ENCODE data around the gene IL6R. TPM values are rescaled to one million over a fixed set of nuclear protein-coding genes. Genes with fewer than 3 reads are reported as not detected.
"Not testable (repeated sequence)": the region's sequence is repeated elsewhere in the genome, so short reads cannot be mapped to it uniquely, and the experiment has no call there.

Gene IL6R
- 3.0 and 3.3 TPM in 2 replicates for total RNA-seq

DNA sequence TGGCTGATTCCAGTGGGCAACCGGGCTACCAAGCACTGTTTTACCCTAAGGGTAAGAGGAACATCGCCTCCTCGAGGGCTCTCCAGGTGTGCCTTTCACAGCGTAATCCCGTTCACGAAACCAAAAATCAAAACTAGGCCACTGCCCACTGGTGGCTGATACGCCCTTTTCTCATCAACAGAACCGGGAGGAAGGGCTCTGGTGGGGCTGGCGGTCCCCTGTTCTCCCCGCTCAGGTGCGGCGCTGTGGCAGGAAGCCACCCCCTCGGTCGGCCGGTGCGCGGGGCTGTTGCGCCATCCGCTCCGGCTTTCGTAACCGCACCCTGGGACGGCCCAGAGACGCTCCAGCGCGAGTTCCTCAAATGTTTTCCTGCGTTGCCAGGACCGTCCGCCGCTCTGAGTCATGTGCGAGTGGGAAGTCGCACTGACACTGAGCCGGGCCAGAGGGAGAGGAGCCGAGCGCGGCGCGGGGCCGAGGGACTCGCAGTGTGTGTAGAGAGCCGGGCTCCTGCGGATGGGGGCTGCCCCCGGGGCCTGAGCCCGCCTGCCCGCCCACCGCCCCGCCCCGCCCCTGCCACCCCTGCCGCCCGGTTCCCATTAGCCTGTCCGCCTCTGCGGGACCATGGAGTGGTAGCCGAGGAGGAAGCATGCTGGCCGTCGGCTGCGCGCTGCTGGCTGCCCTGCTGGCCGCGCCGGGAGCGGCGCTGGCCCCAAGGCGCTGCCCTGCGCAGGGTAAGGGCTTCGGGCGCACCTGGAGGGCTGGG is at the start of gene IL6R:
Gene IL6R, plus strand, starts transcription at position 360 of the 763 bp plus-strand sequence. Its CDS starts 287 bp downstream, at position 647.
- intact Hi-C loops (cut with micrococcal nuclease): loop anchor here (5.0 kb wide), 3 partner anchors 72 to 352 kb away; partner anchors contain the start of gene UBE2Q1
- H3K9me3 Mint-ChIP-seq: no peaks in the 10 kb centered on the region
- peak; percentile 90 for DNase-seq
- peak within 1 kb of the TSS; percentile 86 for H3K4me3 Mint-ChIP-seq
- peaks cover 2% of the 10 kb centered on the region for H3K27me3 Mint-ChIP-seq
- peaks cover 64% of the 10 kb centered on the region for H3K4me1 Mint-ChIP-seq
- peak within 1 kb of the TSS; percentile 81 for H3K27ac Mint-ChIP-seq
- no peaks in the 10 kb centered on the region for H3K36me3 Mint-ChIP-seq (ENCODE audit: low read depth)

DNA sequence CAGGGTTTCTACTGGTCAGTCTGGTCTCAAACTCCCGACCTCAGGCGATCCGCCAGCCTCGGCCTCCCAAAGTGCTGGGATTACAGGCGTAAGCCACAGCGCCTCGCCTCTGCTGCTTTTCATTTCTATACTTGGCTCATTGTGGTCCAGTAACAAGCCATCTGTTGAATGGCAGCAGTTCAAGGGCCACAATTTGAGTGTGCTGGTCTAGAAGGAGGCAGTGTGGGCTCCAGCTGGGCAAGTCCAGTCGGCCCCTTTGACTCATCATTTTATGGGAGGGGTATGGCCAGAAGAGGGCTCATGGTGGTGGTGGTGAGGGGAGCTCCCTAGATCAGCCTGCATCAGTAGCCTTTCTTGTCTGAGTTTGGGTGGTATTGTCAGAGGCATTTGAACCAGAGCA is 46.6 kb upstream of the IL6R start:
- H3K36me3 Mint-ChIP-seq (ENCODE audit: low read depth): no peaks in the 10 kb centered on the region

DNA sequence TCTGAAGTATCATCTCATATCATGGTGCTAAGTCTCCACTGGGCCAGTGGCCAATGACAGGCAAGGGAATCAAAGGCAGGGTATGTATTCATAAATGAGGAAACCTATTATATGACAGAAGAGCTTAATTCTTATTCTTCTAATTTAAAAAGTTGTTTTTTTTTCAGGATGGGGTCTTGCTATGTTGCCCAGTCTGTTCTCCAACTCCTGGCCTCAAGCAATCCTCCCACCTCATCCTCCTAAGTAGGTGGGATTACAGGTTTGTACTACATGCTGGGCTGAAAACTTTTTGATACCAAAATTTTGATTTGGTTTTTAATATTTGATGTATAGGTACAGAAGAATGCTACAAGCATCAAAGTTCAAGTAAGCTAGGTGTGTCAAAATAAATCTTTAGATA is 44.9 kb upstream of the IL6R start:
- H3K27me3 Mint-ChIP-seq: no peaks in the 10 kb centered on the region
- no peak overlapping the region for H3K4me3 Mint-ChIP-seq
- no peaks in the 10 kb centered on the region for H3K36me3 Mint-ChIP-seq (ENCODE audit: low read depth)
- no peak for DNase-seq
- peaks cover 3% of the 10 kb centered on the region for H3K9me3 Mint-ChIP-seq
- H3K27ac Mint-ChIP-seq: no peak overlapping the region
- intact Hi-C loops (cut with micrococcal nuclease): no loop called here
- no peaks in the 10 kb centered on the region for H3K4me1 Mint-ChIP-seq

More for the DNA sequence above, 46.6 kb upstream of the IL6R start:
- no peaks in the 10 kb centered on the region for H3K27me3 Mint-ChIP-seq
- intact Hi-C loops (cut with micrococcal nuclease): no loop called here
- no peak for DNase-seq
- H3K4me3 Mint-ChIP-seq: no peak overlapping the region
- peaks cover 3% of the 10 kb centered on the region for H3K9me3 Mint-ChIP-seq
- H3K27ac Mint-ChIP-seq: no peak overlapping the region
- H3K4me1 Mint-ChIP-seq: peaks cover 10% of the 10 kb centered on the region

DNA sequence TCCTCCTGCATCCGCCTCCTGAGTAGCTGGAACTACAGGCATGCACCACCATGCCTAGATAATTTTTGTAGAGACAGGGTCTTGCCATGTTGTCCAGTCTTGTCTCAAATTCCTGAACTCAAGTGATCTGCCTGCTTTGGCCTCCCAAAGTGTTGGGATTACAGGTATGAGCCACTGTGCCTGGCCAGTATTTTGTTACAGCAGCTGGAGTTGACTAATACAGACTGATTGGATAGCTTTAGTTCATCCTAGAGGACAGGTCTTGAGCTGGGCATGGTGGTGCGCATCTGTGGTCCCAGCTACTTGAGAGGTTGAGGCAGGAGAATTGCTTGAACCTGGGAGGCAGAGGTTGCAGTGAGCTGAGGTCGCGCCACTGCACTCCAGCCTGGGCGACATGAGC is 44.3 kb upstream of the IL6R start:
- DNase-seq; H3K4me1 Mint-ChIP-seq; H3K36me3 Mint-ChIP-seq (ENCODE audit: low read depth); H3K4me3 Mint-ChIP-seq; H3K9me3 Mint-ChIP-seq; H3K27me3 Mint-ChIP-seq; H3K27ac Mint-ChIP-seq; intact Hi-C loops (cut with micrococcal nuclease): not testable (repeated sequence)

DNA sequence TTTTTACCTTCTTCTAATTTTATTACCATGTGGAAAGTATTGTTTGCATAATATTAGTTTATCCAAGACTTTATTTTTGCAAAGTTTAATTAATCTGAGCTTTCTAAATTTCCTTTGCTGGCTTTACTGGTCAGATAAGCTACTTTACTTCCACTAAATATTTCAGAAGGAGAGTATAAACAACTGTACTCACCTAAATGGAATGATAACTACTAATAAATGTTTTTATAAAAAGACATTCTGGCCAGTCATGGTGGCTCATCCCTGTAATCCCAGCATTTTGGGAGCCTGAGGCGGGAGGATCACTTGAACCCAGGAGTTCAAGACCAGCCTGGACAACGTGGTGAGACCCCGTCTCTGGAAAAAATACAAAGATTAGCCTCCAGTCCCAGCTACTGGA is 43.8 kb upstream of the IL6R start:
- Mint-ChIP-seq H3K9me3 (peaks cover 3% of the 10 kb centered on the region), H3K27me3 (no peaks in the 10 kb centered on the region), H3K4me1 (no peaks in the 10 kb centered on the region), H3K36me3 (ENCODE audit: low read depth) (no peaks in the 10 kb centered on the region), H3K27ac (no peak overlapping the region), H3K4me3 (no peak overlapping the region)
- intact Hi-C loops (cut with micrococcal nuclease): no loop called here
- no peak for DNase-seq

DNA sequence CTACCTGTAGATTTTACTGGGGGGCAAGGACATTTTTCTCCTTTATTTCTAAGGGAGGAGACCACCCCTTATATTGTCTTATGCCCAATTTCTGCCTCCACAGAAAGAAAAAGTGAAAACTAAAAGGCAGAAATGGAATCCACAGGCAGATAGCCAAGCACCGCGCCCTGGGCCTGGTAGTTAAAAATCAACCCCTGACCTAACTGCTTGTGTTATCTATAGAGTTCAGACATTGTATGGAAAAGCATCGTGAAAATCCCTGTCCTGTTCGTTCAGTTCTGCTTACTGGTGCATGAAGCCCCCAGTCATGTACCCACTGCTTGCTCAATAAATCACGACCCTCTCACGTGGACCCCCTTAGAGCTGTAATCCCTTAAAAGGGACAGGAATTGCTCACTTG is 33.7 kb upstream of the IL6R start:
- no peak overlapping the region for H3K4me3 Mint-ChIP-seq
- peaks cover 8% of the 10 kb centered on the region for H3K4me1 Mint-ChIP-seq
- no peaks in the 10 kb centered on the region for H3K36me3 Mint-ChIP-seq (ENCODE audit: low read depth)
- H3K27ac Mint-ChIP-seq: no peak overlapping the region
- no peak for DNase-seq
- no peaks in the 10 kb centered on the region for H3K9me3 Mint-ChIP-seq
- H3K27me3 Mint-ChIP-seq: no peaks in the 10 kb centered on the region
- intact Hi-C loops (cut with micrococcal nuclease): no loop called here

DNA sequence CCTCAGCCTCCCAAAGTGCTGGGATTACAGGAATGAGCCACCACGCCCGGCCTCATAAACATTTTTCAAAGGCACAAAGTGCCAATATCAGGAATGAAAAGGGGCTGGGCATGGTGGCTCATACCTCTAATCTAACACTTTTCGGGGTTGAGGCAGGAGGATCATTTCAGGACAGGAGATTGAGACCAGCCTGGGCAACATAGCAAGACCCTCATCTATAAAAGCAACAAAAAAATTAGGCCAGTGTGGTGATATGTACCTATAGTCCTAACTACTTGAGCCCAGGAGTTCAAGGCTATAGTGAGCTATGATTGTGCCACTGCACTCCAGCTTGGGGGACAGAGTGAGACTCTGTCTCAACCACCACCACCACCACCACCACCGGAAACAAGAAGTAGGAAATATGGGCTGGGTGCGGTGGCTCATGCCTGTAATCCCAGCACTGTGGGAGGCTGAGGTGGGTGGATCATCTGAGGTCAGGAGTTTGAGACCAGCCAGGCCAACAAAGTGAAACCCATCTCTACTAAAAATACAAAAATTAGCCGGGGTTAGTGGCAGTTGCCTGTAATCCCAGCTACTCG is 31.3 kb upstream of the IL6R start:
- H3K4me1 Mint-ChIP-seq; H3K27me3 Mint-ChIP-seq; DNase-seq; intact Hi-C loops (cut with micrococcal nuclease); H3K9me3 Mint-ChIP-seq; H3K27ac Mint-ChIP-seq; H3K36me3 Mint-ChIP-seq (ENCODE audit: low read depth); H3K4me3 Mint-ChIP-seq: not testable (repeated sequence)

DNA sequence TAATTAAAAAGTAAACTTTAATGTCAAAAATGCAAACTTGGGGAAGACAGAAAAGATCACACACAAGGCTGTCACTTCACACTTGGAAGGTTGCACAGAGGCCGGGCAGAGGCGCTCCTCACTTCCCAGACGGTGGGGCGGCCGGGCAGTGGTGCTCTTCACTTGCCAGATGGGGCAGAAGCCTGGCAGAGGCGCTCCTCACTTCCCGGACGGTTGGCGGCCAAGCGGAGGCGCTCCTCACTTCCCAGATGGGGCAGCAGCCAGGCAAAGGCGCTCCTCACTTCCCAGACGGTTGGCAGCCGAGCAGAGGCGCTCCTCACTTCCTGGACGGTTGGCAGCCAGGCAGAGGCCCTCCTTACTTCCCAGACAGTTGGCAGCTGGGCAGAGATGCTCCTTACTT is 25.8 kb upstream of the IL6R start:
- intact Hi-C loops (cut with micrococcal nuclease): no loop called here
- no peaks in the 10 kb centered on the region for H3K27me3 Mint-ChIP-seq
- DNase-seq: no peak
- H3K4me1 Mint-ChIP-seq: peaks cover 1% of the 10 kb centered on the region
- no peak overlapping the region for H3K27ac Mint-ChIP-seq
- H3K9me3 Mint-ChIP-seq: no peaks in the 10 kb centered on the region
- H3K4me3 Mint-ChIP-seq: no peak overlapping the region
- H3K36me3 Mint-ChIP-seq (ENCODE audit: low read depth): no peaks in the 10 kb centered on the region

DNA sequence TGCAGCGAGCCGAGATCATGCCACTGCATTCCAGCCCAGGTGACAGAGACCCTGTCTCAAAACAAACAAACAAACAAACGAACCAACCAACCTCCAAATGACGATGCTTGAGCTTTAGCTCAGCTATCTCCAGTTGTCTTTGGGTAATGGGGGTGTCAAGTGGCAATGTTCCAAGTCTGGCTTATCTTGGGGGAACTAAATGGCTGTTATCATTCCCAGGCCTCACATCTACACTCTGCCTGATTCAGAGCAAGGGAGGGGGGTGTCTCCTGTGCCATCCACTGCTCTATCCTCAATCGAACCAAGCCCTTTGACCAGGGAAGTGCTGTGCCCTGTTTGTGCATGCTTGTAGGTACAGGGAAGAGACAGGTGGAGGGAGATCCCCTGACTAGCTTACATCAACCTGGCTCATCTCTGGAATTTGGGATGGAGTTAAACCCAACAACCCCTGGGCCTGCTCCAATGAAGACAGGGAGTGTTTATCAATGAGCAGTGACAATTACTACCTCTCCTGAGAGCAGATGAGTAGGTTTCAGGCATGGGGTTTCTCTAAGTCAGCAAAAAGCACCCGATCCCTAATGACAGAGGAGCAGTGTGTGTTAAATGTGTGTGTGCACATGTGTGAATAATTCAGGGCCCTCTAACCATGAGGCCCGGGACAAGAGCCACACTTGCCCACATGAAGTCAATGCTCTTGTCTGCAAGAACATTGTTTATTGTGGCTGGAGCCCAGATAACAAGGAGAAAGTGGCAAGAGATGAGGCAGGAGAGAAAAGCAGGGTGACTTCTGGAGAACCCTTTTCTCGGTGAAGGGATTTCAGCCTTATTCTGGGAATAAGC is 20.3 kb upstream of the IL6R start:
- intact Hi-C loops (cut with micrococcal nuclease): loop anchor here (5.0 kb wide), 1 partner anchor 33 kb away; no protein-coding TSS in a partner anchor
- Mint-ChIP-seq H3K9me3 (no peaks in the 10 kb centered on the region), H3K27ac (peak overlapping the region; percentile 25), H3K36me3 (ENCODE audit: low read depth) (no peaks in the 10 kb centered on the region), H3K4me3 (peak overlapping the region; percentile 11), H3K27me3 (no peaks in the 10 kb centered on the region), H3K4me1 (peaks cover 18% of the 10 kb centered on the region)
- no peak for DNase-seq

DNA sequence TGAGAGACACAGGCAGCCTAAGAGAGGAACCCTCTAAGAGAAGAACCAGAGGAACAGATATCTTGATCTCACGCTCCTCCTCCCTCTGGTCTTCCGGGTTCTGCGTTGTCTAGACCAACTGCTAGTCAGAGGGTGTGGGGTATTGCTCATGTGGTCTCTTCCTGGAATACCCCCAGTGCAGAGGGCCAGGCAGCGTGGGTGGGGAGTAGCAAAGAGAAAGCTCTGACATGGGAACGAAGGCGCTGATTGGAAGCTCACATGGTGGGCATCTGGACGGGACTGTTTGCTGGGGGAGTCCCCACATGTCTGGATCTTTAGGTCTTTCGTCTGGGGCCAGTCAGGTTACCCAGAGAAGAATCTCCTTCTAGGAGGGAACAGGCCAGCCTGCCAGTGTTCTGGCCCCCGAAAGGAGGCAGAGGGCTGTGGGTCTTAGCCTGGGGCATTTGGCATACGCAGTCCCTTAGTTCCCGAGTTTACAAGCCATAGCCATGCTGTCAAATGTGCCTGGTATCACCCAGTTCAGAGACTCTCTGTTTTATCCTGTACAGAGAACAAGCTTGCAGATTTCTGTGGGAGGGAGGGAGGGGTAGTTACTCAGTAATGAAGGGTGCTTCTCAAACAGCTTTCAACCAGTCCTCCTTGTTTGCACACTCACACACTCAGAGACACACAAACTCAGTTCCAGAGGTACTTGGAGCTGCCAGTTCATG is 18.3 kb upstream of the IL6R start:
- Mint-ChIP-seq H3K9me3 (no peaks in the 10 kb centered on the region), H3K4me1 (peaks cover 18% of the 10 kb centered on the region), H3K27ac (peak overlapping the region; percentile 94), H3K4me3 (peak overlapping the region; percentile 78), H3K36me3 (ENCODE audit: low read depth) (no peaks in the 10 kb centered on the region), H3K27me3 (no peaks in the 10 kb centered on the region)
- DNase-seq: peak; percentile 86
- intact Hi-C loops (cut with micrococcal nuclease): loop anchor here (1.0 to 5.0 kb wide), 3 partner anchors 20 to 53 kb away; no protein-coding TSS in a partner anchor

DNA sequence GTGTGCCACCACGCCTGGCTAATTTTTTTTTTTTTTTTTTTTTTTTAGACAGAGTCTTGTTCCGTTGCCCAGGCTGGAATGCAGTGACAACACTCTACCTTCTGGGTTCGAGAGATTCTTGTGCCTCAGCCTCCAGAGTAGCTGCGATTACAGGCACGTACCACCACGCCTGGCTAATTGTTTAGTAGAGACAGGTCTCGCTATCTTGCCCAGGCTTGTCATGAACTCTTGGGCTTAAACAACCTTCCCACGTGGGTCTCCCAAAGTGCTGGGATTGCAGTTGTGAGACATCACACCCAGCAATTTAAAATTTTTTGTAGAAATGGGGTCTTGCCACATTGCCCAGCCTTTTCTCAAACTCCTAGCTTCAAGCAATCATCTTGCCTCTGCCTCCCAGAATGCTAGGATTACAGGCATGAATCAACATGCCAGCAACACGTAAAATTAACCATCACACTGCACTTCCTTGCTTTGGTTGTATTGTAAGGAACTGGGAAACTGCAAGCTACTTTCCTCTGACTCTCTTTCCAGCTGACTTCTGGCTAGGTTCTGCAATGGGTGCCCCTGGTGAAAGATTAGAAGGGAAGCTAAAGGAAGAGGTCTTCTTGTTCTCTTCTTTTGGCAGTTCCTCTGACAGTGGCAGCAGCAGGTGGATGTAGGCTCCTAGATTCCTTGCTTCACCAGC is 13.9 kb upstream of the IL6R start:
- intact Hi-C loops (cut with micrococcal nuclease): no loop called here
- Mint-ChIP-seq H3K9me3 (peaks cover 7% of the 10 kb centered on the region), H3K27ac (no peak overlapping the region), H3K4me1 (peaks cover 9% of the 10 kb centered on the region), H3K4me3 (no peak overlapping the region), H3K27me3 (peaks cover 2% of the 10 kb centered on the region), H3K36me3 (ENCODE audit: low read depth) (peaks cover 2% of the 10 kb centered on the region)
- DNase-seq: no peak

DNA sequence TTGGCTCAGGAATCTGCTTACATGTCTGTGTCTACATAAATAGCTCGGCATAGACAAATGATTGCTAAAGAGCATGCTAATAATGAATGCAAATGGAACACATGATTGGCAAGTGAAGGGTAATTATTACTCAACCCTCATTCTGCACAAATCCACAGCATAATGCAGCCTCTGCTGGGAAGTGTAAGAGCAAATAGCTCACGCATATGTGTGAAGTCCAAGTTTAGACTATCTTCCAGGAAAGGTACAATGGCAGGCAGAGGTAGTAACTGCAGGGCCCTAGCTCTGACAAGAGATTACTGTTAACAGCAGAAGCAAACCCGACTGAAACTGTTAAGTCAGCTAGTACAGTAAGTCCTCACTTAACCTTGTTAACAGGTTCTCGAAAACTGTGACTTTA is 7.0 kb upstream of the IL6R start:
- Mint-ChIP-seq H3K27ac (no peak overlapping the region), H3K4me1 (peaks cover 7% of the 10 kb centered on the region), H3K9me3 (peaks cover 11% of the 10 kb centered on the region), H3K4me3 (no peak overlapping the region), H3K36me3 (ENCODE audit: low read depth) (peaks cover 4% of the 10 kb centered on the region), H3K27me3 (peaks cover 10% of the 10 kb centered on the region)
- DNase-seq: no peak
- intact Hi-C loops (cut with micrococcal nuclease): no loop called here

DNA sequence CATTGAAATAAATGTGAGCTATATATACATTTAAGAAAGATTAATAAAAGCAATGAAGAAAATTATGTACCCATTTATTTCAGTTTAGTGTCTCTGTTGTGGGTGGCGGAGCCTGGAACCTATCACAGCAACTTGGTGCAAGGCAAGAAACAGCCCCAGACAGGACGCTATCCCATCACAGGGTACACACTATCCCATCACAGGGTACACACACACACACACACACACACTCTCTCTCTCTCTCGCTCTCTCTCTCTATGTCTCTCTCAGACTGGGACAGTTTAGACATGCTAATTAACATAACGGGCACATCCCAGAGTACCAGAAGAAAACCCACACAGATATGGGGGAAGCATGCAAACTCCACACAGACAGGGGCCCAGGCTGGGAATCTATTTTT is 6.5 kb upstream of the IL6R start:
- H3K9me3 Mint-ChIP-seq: peaks cover 11% of the 10 kb centered on the region
- H3K4me1 Mint-ChIP-seq: peaks cover 13% of the 10 kb centered on the region
- peaks cover 4% of the 10 kb centered on the region for H3K36me3 Mint-ChIP-seq (ENCODE audit: low read depth)
- H3K27me3 Mint-ChIP-seq: peaks cover 10% of the 10 kb centered on the region
- intact Hi-C loops (cut with micrococcal nuclease): no loop called here
- DNase-seq: no peak
- H3K4me3 Mint-ChIP-seq: no peak overlapping the region
- no peak overlapping the region for H3K27ac Mint-ChIP-seq

Data from activated CD4-positive, alpha-beta T cell treated with anti-CD3 and anti-CD28 coated beads, Interleukin-2, amount 10 ng/mL, durations not matched to agents 24 days and 14 days (primary cell).